ENCODE measurements around the gene TMEM154. TPM values are rescaled to one million over a fixed set of nuclear protein-coding genes. Genes with fewer than 3 reads are reported as not detected.

TMEM154 gene
- total and polyA plus RNA-seq, 7 donors: under 0.01 to 3.2 (median 0.69) TPM

- WGBS, 2 donors: 29 to 64% methylated on average over 4 of the region's 4 CpGs
- Histone ChIP-seq H3K27me3 (no peaks in the 10 kb centered on the region), H3K36me3 (no peaks in the 10 kb centered on the region), H3K4me3 (peak overlapping the region in 1 of 4 donors; percentile 25), H3K27ac (peak overlapping the region; percentile 49 to 81 (median 64)), H3K4me1 (peaks cover 0 to 28% (median 24%) of the 10 kb centered on the region in 4 donors), H3K9me3 (no peaks in the 10 kb centered on the region)
- intact Hi-C loops (cut with DNase I): loop anchor here (2.0 to 5.0 kb wide), 2 partner anchors 52 to 54 kb away; partner anchors contain the start of gene FBXW7
- peak; percentile 10 to 51 (median 26) for TF ChIP-seq POLR2AphosphoS5 (IDR thresholded peaks at IDR 0.05)
- TF ChIP-seq EP300 (IDR thresholded peaks at IDR 0.05): peak in 2 of 4 donors; percentile 19 to 44
- no peak for TF ChIP-seq CTCF (IDR thresholded peaks at IDR 0.05)
- DNase-seq: peak; percentile 69
Measured at GRCh38 chr4:152590179-152591031, 89.4 kb downstream of the TMEM154 start.

GRCh38 chr4:152588869-152589268 lies 90.9 kb downstream of the TMEM154 start:
- no peaks in the 10 kb centered on the region for H3K36me3 ChIP-seq
- peaks cover 0 to 28% (median 24%) of the 10 kb centered on the region in 4 donors for H3K4me1 ChIP-seq
- WGBS, 2 donors: 88 to 93% methylated on average over 4 of the region's 4 CpGs
- peak overlapping the region in 1 of 4 donors; percentile 81 for H3K27ac ChIP-seq
- no peak for TF ChIP-seq POLR2A (IDR thresholded peaks at IDR 0.05)
- TF ChIP-seq CTCF (IDR thresholded peaks at IDR 0.05): no peak
- H3K27me3 ChIP-seq: no peaks in the 10 kb centered on the region
- no peaks in the 10 kb centered on the region for H3K9me3 ChIP-seq
- H3K4me3 ChIP-seq: no peak overlapping the region
- intact Hi-C loops (cut with DNase I): no loop called here
- DNase-seq: no peak

- Histone ChIP-seq H3K4me3 (no peak overlapping the region), H3K27ac (no peak overlapping the region), H3K9me3 (no peaks in the 10 kb centered on the region), H3K36me3 (no peaks in the 10 kb centered on the region), H3K27me3 (no peaks in the 10 kb centered on the region), H3K4me1 (peaks cover 0 to 28% (median 24%) of the 10 kb centered on the region in 4 donors)
- intact Hi-C loops (cut with DNase I): no loop called here
- no peak for DNase-seq
- TF ChIP-seq CTCF (IDR thresholded peaks at IDR 0.05): no peak
- TF ChIP-seq EP300 (IDR thresholded peaks at IDR 0.05): no peak
- no peak for TF ChIP-seq POLR2AphosphoS5 (IDR thresholded peaks at IDR 0.05)
- TF ChIP-seq POLR2A (IDR thresholded peaks at IDR 0.05): no peak
- 94 to 95% methylated on average over 3 of the region's 3 CpGs for WGBS, 2 donors
Measured at GRCh38 chr4:152587127-152587526, 92.7 kb downstream of the TMEM154 start.

- no peaks in the 10 kb centered on the region for H3K36me3 ChIP-seq
- no peak overlapping the region for H3K4me3 ChIP-seq
- H3K27ac ChIP-seq: no peak overlapping the region
- DNase-seq: no peak
- H3K27me3 ChIP-seq: no peaks in the 10 kb centered on the region
- intact Hi-C loops (cut with DNase I): no loop called here
- 28 to 71% methylated on average over 2 of the region's 2 CpGs for WGBS, 2 donors
- H3K4me1 ChIP-seq: peaks cover 0 to 28% (median 22%) of the 10 kb centered on the region in 4 donors
- H3K9me3 ChIP-seq: no peaks in the 10 kb centered on the region
- TF ChIP-seq POLR2A (IDR thresholded peaks at IDR 0.05): no peak
Measured at GRCh38 chr4:152586668-152587067, 93.1 kb downstream of the TMEM154 start.

- 75 to 82% methylated on average over 7 of the region's 7 CpGs for WGBS, 2 donors
- peak overlapping the region in 1 of 4 donors; percentile 10 for H3K4me3 ChIP-seq
- H3K27me3 ChIP-seq: no peaks in the 10 kb centered on the region
- H3K4me1 ChIP-seq: peaks cover 0 to 12% (median 6%) of the 10 kb centered on the region in 4 donors
- H3K9me3 ChIP-seq: no peaks in the 10 kb centered on the region
- TF ChIP-seq POLR2A (IDR thresholded peaks at IDR 0.05) (no peak), POLR2AphosphoS5 (IDR thresholded peaks at IDR 0.05) (no peak), CTCF (IDR thresholded peaks at IDR 0.05) (no peak), EP300 (IDR thresholded peaks at IDR 0.05) (no peak)
- no peaks in the 10 kb centered on the region for H3K36me3 ChIP-seq
- intact Hi-C loops (cut with DNase I): no loop called here
- no peak for DNase-seq
- H3K27ac ChIP-seq: no peak overlapping the region
Measured at GRCh38 chr4:152585023-152585441, 94.8 kb downstream of the TMEM154 start.

Measured in sigmoid colon (tissue), 7 donors.